Measurements from ENCODE around the gene SEC14L5. TPM values are rescaled to one million over a fixed set of nuclear protein-coding genes. Genes with fewer than 3 reads are reported as not detected.
"Not testable (repeated sequence)": the region's sequence is repeated elsewhere in the genome, so short reads cannot be mapped to it uniquely, and the experiment has no call there.

SEC14L5 gene
- total RNA-seq, 2 experiments from 2014 or later, result 0.09 to 0.28 TPM

DNA sequence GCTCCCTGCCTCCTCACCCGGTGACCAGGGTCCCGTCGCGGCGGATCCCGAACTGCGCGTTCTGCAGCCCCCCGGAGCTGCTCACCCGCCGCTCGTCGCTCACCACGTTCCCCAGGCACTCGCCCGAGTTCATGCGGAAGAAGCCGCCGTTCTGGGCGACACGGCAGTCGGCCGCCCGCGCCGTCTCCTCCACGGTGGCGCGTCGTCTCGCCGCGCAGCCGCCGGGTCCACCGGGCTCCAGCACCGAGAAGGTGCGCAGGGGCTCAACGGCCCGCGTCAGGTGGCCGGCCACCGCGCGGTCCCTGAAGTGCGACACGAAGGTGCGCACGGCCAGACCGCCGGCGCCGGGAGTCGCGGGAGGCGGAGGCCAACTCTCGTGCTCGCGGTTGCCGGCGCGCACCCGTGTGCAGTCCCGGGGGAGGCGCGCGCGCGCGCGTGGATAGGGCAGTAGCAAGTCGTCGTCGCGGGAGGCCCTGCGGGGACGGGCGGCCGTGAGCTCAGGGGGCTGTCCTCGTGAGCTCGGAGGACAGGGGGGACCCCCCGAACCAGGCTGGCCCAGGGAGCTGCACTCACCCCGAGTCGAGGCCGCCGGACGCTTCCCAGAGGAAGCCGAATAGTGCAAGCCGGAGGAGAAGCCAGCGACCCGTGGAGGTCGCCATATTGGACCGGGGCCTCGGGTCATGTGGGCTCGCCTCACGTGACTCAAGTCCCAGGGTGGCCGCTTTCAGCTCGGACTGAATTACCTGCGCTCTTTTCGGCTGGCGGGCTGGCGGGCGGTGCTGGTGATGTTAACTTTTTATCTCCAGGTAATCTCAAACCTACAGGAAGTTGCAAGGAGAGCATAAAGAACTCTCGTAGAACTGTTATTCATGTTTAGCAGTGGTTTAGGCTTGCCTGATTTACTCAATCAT is 75.4 kb downstream of the SEC14L5 start, which contains the start of gene NAGPA:
Gene NAGPA, minus strand, starts transcription at position 680 of the 911 bp plus-strand sequence. Its CDS starts 21 bp downstream, at position 659.
- Mint-ChIP-seq H3K27ac (peak within 1 kb of the TSS; percentile 80), H3K4me3 (peak within 1 kb of the TSS; percentile 85), H3K27me3 (no peaks in the 10 kb centered on the region), H3K9me3 (ENCODE audit: low read depth) (no peaks in the 10 kb centered on the region), H3K4me1 (peaks cover 19% of the 10 kb centered on the region), H3K36me3 (ENCODE audit: low read depth) (no peaks in the 10 kb centered on the region)
- POLR2A ChIA-PET, result no interaction called here
- DNase-seq, result peak; percentile 93
- ATAC-seq, result peak; percentile 96
- intact Hi-C loops (cut with DNase I, micrococcal nuclease), result loop anchor here (1.0 to 10.0 kb wide), 8 partner anchors 37 to 409 kb away; partner anchors contain the start of genes ALG1 (in 2 of the 2), ANKS3 (in 1 of the 2), DNAAF8 (in 1 of the 2) and EEF2KMT (in 1 of the 2)
- CTCF ChIA-PET, result interaction anchor here (0.7 to 1.2 kb wide), 5 partner anchors 51 to 231 kb away, joined by 3 read pairs; partner anchors contain the start of gene ROGDI

DNA sequence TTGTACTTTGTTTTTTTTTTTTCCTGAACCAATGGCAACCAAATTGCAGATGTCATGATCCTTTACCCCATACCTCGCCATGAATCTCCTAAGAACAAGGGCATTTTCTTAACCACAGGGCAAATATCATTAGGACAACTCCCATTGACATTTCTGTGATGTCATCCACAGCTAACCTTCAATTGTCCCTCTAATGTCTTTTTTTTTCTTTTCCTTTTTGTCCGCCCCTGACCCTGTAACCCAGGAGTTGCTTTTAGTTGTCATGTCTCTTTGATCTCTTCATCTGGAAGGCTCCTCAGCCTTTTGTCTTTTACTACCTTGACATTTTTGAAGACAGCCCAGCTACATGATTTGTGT is 76.0 kb downstream of the SEC14L5 start:
- Mint-ChIP-seq H3K4me3 (peak overlapping the region; percentile 85), H3K4me1 (peaks cover 19% of the 10 kb centered on the region), H3K27me3 (no peaks in the 10 kb centered on the region), H3K36me3 (ENCODE audit: low read depth) (no peaks in the 10 kb centered on the region), H3K9me3 (ENCODE audit: low read depth) (no peaks in the 10 kb centered on the region), H3K27ac (peak overlapping the region; percentile 80)
- ATAC-seq (no peak), DNase-seq (no peak)
- ChIA-PET POLR2A (no interaction called here), CTCF (interaction anchor here (0.9 to 1.2 kb wide), 4 partner anchors 51 to 231 kb away, joined by 3 read pairs; partner anchors contain the start of gene ROGDI)
- intact Hi-C loops (cut with DNase I, micrococcal nuclease), result loop anchor here (5.0 to 10.0 kb wide), 2 partner anchors 63 to 409 kb away; partner anchors contain the start of genes EEF2KMT (in 1 of the 2) and MGRN1 (in 1 of the 2)

DNA sequence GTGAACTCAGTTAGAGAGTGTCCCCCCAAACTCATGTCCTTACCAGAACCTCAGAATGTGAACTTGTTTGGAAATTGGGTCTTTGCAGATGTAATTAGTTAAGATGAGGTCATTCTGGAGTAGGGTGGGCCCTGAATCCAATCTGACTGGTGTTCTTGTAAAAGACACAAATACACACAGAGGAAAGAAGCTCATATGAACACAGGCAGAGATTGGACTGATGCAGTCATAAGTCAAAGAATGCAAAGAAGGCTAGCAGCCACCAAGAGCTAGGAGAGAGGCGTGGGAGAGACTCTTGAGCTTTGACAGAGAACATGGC is 77.7 kb downstream of the SEC14L5 start:
- Mint-ChIP-seq H3K36me3 (ENCODE audit: low read depth) (no peaks in the 10 kb centered on the region), H3K4me1 (peaks cover 19% of the 10 kb centered on the region), H3K9me3 (ENCODE audit: low read depth) (no peaks in the 10 kb centered on the region), H3K27me3 (no peaks in the 10 kb centered on the region), H3K4me3 (no peak overlapping the region), H3K27ac (no peak overlapping the region)
- DNase-seq, result no peak
- ATAC-seq, result no peak
- POLR2A ChIA-PET, result no interaction called here
- CTCF ChIA-PET, result interaction anchor here (0.6 to 1.1 kb wide), 2 partner anchors 21 to 39 kb away, joined by 3 to 6 read pairs; no protein-coding TSS in a partner anchor
- intact Hi-C loops (cut with DNase I, micrococcal nuclease), result loop anchor here in 1 of 2 experiments (10.0 kb wide), 1 partner anchor 411 kb away; the partner anchor contains the start of gene MGRN1

DNA sequence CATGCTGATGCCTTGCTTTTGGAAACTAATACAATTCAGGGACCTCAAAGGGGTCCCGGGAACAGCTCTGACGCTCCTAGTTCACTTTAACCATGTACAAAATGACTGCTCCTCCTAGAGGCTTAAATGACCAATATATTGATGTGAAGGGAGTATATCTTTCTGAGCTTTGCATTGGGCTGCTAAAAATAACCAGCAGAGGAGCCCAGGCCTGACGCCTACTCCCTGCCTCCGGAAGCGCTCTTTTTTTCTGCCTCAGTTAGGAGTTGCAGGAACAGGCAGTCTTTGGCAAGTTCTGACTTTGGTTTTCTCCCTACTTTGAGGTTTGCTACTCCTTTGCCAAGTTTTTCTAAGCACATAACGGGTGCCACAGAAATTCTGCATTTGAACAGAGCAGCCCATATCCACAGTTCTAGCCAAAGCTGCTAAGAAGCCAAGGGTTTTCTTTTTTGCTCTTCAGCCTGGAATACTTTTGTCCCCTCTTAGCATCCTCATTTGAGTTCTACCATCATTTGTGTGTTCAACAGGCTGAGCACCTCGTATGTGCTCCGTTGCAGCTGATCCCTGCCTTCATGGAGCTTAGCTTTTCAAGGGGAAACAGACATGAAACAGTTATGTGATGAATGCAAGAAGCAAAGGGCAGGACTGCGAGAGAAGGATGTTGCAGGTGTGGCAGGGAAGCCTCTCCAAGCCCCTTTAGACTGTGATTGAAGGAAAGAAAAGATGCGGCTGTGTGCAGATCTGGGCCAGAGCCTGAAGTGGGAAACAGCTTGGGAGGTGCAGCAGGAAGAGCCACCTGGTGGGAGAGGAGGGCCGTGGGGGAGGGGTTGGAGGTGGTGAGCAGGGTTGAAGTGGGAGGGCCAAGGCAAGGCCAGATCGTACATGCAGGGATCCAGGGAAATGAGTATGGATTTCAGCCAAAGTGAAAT is 78.4 kb downstream of the SEC14L5 start:
- ChIA-PET CTCF (interaction anchor here (0.6 to 1.1 kb wide), 3 partner anchors 20 to 77 kb away, joined by 3 to 6 read pairs (median 3); no protein-coding TSS in a partner anchor), POLR2A (no interaction called here)
- H3K4me1 Mint-ChIP-seq, result peaks cover 20% of the 10 kb centered on the region
- H3K27ac Mint-ChIP-seq, result no peak overlapping the region
- H3K9me3 Mint-ChIP-seq (ENCODE audit: low read depth), result no peaks in the 10 kb centered on the region
- ATAC-seq (no peak), DNase-seq (no peak)
- no peak overlapping the region for H3K4me3 Mint-ChIP-seq
- H3K36me3 Mint-ChIP-seq (ENCODE audit: low read depth), result no peaks in the 10 kb centered on the region
- intact Hi-C loops (cut with DNase I, micrococcal nuclease), result loop anchor here in 1 of 2 experiments (10.0 kb wide), 1 partner anchor 412 kb away; the partner anchor contains the start of gene MGRN1
- H3K27me3 Mint-ChIP-seq, result peaks cover 2% of the 10 kb centered on the region

DNA sequence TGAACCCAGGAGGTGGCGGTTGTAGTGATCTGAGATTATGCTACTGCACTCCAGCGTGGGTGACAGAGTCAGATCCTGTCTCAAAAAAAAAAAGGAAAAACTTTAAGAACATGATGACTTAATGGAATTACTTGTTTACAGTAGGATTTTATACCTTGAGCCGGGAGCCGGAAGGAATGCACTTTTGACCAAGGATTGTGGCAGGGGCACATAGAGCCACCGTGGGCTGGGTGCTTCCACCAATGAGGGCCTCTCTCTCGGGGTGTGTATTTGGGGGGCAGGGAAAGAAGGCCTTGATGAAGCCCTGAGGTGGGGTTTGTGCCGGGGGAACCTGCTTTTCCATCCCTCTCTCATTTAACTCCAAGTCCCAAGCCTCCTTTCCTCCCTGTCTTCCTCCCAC is 82.3 kb downstream of the SEC14L5 start:
- intact Hi-C loops (cut with DNase I, micrococcal nuclease), result no loop called here
- Mint-ChIP-seq H3K36me3 (ENCODE audit: low read depth) (no peaks in the 10 kb centered on the region), H3K27ac (no peak overlapping the region), H3K27me3 (peaks cover 2% of the 10 kb centered on the region), H3K4me3 (no peak overlapping the region), H3K4me1 (peaks cover 2% of the 10 kb centered on the region), H3K9me3 (ENCODE audit: low read depth) (no peaks in the 10 kb centered on the region)
- ChIA-PET CTCF (no interaction called here), POLR2A (no interaction called here)
- DNase-seq, result no peak
- ATAC-seq, result no peak

DNA sequence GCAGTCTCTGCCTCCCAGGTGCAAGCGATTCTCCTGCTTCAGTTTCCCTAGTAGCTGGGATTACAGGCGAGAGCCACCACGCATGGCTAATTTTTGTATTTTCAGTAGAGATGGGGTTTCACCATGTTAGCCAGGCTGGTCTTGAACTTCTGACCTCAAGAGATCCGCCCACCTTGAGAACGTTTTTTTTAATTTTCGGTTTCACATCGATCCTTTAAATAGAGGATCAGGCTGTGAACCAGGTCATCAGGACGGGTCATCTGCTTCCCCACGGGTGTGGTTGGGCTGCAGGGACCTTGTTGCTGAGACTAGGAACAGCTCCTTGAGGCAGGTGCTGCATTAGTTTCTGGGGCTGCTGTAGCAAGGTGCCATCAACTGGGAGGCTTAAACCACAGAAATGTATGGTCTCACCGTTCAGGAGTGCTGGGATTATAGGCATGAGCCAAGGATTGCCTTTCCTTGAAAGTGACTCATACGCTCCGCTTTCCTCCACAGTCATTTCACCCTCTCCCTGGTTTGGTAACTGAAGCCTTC is 83.5 kb downstream of the SEC14L5 start:
- H3K9me3 Mint-ChIP-seq (ENCODE audit: low read depth), result no peaks in the 10 kb centered on the region
- ATAC-seq (no peak), DNase-seq (no peak)
- H3K27me3 Mint-ChIP-seq, result peaks cover 2% of the 10 kb centered on the region
- POLR2A ChIA-PET, result no interaction called here
- intact Hi-C loops (cut with DNase I, micrococcal nuclease), result no loop called here
- CTCF ChIA-PET, result no interaction called here
- H3K4me1 Mint-ChIP-seq, result peaks cover 2% of the 10 kb centered on the region
- H3K36me3 Mint-ChIP-seq (ENCODE audit: low read depth), result no peaks in the 10 kb centered on the region
- no peak overlapping the region for H3K27ac Mint-ChIP-seq
- no peak overlapping the region for H3K4me3 Mint-ChIP-seq

DNA sequence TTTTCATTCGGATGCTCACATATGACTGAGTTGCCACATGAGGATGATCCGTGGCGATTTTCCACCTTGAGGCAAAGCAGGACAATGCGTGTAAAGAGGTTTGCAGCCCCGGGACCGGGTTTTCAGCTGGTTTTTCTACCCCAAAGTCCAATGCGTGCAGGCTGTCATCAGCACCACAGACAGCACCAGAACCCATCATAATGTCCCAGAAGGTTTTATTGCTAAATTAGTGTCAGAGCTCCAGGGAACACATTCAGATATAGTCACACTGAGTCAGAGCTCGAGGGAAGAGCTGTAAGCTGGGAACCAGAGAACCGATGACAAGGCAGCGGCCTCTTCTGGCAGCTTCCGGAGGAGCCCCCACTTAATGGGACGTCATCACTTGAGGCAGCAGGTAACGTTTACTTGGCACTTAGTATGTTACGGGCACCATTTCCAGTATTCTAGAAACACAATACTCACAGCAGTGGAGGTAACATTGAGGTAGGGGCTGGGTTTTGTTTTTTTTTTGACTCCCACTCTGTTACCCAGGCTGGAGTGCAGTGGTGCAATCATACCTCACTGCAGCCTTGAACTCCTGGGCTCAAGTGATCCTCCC is 84.5 kb downstream of the SEC14L5 start:
- DNase-seq (no peak), ATAC-seq (no peak)
- Mint-ChIP-seq H3K36me3 (ENCODE audit: low read depth) (no peaks in the 10 kb centered on the region), H3K4me1 (peaks cover 2% of the 10 kb centered on the region), H3K9me3 (ENCODE audit: low read depth) (no peaks in the 10 kb centered on the region), H3K27ac (no peak overlapping the region), H3K4me3 (no peak overlapping the region), H3K27me3 (peaks cover 2% of the 10 kb centered on the region)
- ChIA-PET POLR2A (no interaction called here), CTCF (no interaction called here)
- intact Hi-C loops (cut with DNase I, micrococcal nuclease), result no loop called here

DNA sequence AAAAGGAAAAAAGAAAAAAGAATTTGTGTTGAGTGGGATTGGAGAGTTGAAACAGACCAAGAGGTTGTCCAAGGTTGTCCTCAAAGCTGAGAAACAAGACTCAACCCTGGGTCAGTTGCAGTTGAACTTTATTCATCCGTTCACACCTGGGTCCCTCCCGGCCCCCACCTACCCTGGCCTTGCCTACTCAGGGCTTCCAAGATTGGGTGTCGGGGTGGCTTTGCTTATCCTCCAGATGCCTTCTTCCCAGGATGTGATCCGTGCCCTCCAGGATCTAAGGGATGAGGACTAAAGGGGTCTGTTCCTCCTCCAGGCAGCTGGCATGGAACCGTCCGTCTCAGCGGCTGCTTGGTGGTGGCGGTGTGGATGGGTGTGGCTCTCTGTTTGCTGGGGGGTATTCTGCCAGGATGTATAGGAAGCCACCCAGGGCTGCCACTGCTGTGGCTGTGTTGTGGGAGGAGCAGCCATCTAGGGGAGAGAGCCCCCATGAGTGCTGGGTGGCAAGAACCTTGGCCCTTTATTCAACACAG is 85.9 kb downstream of the SEC14L5 start:
- Mint-ChIP-seq H3K27ac (no peak overlapping the region), H3K4me3 (no peak overlapping the region), H3K4me1 (peaks cover 2% of the 10 kb centered on the region), H3K36me3 (ENCODE audit: low read depth) (no peaks in the 10 kb centered on the region), H3K27me3 (peaks cover 2% of the 10 kb centered on the region), H3K9me3 (ENCODE audit: low read depth) (no peaks in the 10 kb centered on the region)
- no peak for ATAC-seq
- ChIA-PET POLR2A (no interaction called here), CTCF (interaction anchor here (1.2 kb wide), 1 partner anchor 12 kb away, joined by 6 read pairs; no protein-coding TSS in a partner anchor)
- intact Hi-C loops (cut with DNase I, micrococcal nuclease), result no loop called here
- no peak for DNase-seq

DNA sequence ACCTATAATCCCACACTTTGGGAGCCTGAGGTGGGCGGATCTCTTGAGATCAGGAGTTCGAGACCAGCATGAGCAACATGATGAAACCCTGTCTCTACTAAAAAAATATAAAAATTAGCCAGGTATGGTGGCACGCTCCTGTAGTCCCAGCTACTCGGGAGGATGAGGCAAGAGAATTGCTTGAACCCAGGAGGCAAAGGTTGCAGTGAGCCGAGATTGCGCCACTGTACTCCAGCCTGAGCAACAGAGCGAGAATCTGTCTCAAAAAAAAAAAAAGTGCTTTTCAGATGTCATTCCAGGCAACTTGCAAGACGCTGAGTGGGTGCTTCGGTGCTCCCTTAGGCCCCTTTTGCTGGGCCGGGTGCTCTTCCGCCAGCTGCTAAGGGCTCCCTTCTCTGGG is 86.5 kb downstream of the SEC14L5 start:
- H3K27ac Mint-ChIP-seq; H3K9me3 Mint-ChIP-seq (ENCODE audit: low read depth); H3K36me3 Mint-ChIP-seq (ENCODE audit: low read depth); ATAC-seq; H3K4me1 Mint-ChIP-seq; H3K27me3 Mint-ChIP-seq; POLR2A ChIA-PET; H3K4me3 Mint-ChIP-seq; DNase-seq; intact Hi-C loops (cut with DNase I, micrococcal nuclease): not testable (repeated sequence)
- CTCF ChIA-PET, result interaction anchor here (1.2 kb wide), 1 partner anchor 12 kb away, joined by 6 read pairs; no protein-coding TSS in a partner anchor

DNA sequence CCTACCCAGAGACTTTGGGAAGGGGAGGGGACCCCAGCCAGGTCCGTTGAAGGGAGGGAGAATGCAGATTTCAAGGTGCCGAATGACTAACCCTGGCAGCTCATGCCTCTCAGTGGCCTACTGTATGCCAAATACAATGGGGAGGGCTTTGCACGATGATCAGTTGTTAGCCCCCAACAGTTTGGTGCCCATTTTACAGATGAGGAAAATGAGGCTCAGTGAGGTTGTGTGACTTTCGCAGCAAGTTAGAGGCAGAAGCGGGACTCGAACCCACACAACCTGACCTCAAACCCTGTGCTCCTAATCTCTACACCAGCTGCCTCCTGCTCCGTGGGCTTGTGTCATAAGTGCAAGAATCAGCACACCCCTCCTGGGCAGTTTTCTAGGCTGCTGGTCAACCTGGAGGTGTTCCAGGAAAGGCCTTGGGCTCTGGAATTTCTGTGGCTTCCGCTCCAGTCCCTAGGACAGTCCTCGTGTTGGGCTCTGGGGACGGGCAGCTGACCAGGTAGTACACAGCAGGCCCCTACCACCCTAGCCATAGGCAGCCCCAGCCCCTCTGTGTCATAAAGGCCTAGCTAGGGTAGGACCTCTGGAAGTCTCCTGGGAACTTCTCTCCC is 87.5 kb downstream of the SEC14L5 start:
- Mint-ChIP-seq H3K27ac (no peak overlapping the region), H3K36me3 (ENCODE audit: low read depth) (no peaks in the 10 kb centered on the region), H3K9me3 (ENCODE audit: low read depth) (no peaks in the 10 kb centered on the region), H3K4me1 (peaks cover 2% of the 10 kb centered on the region), H3K27me3 (peaks cover 2% of the 10 kb centered on the region), H3K4me3 (no peak overlapping the region)
- ChIA-PET CTCF (no interaction called here), POLR2A (interaction anchor here (0.7 kb wide), 1 partner anchor 8 kb away, joined by 3 read pairs; no protein-coding TSS in a partner anchor)
- DNase-seq (no peak), ATAC-seq (no peak)
- intact Hi-C loops (cut with DNase I, micrococcal nuclease), result no loop called here
